Neural cell (in vitro differentiated cells): ENCODE measurements around the gene SWI5. TPM values are rescaled to one million over a fixed set of nuclear protein-coding genes. Genes with fewer than 3 reads are reported as not detected.

Experiments
- H2AFZ ChIP-seq: fragments of 200-600, 300-800 bp; sonication (generic), shearing (Covaris generic); 2 replicates; pipeline ENCODE4 v1.6.0; 2014; ENCODE audit warnings: low read depth, mild to moderate bottlenecking, antibody characterized with exemption, low read length, moderate library complexity
- H3F3A ChIP-seq: fragments of 200-600 bp; shearing (Covaris generic); 2 replicates; pipeline ENCODE4 v1.6.1; 2016; ENCODE audit warnings: mild to moderate bottlenecking, moderate library complexity, mixed read lengths, antibody characterized with exemption, low read length; ENCODE audit not compliant: insufficient read depth, poor library complexity, severe bottlenecking
- H3K27ac ChIP-seq: fragments of 200-600, 300-800 bp; sonication (generic), shearing (Covaris generic); 2 replicates; pipeline ENCODE4 v1.5.1; 2014; ENCODE audit warnings: mild to moderate bottlenecking, low read length, moderate library complexity
- H3K27me3 ChIP-seq: fragments of 300-800, 200-600 bp; sonication (generic), shearing (Covaris generic); 2 replicates; pipeline ENCODE4 v1.6.0; 2014; ENCODE audit warnings: mild to moderate bottlenecking, low read depth, low read length, moderate library complexity; ENCODE audit not compliant: insufficient read depth
- H3K36me3 ChIP-seq: fragments of 300-800, 200-600 bp; sonication (generic), shearing (Covaris generic); 2 replicates; pipeline ENCODE4 v1.5.1; 2014; ENCODE audit warnings: mild to moderate bottlenecking, antibody characterized with exemption, low read length, moderate library complexity; ENCODE audit not compliant: insufficient read depth
- H3K4me2 ChIP-seq: fragments of 300-800, 200-600 bp; sonication (generic), shearing (Covaris generic); 2 replicates; pipeline ENCODE4 v1.6.0; 2014; ENCODE audit warnings: mild to moderate bottlenecking, low read length
- H3K4me3 ChIP-seq: fragments of 300-800, 200-600 bp; sonication (generic), shearing (Covaris generic); 2 replicates; pipeline ENCODE4 v1.5.1; 2014; ENCODE audit warnings: mild to moderate bottlenecking, low read length, moderate library complexity
- H3K79me2 ChIP-seq: fragments of 200-600 bp; shearing (Covaris generic); replicated peaks from 2 replicates; pipeline ENCODE4 v1.6.0; 2014; ENCODE audit warnings: mild to moderate bottlenecking, low read length, moderate library complexity; ENCODE audit not compliant: insufficient read depth
- H3K9ac ChIP-seq: fragments of 300-800, 200-600 bp; sonication (generic), shearing (Covaris generic); 2 replicates; pipeline ENCODE4 v1.6.1; 2016; ENCODE audit warnings: mild to moderate bottlenecking, low read length, mixed read lengths
- H3K9me2 ChIP-seq: fragments of 200-600 bp; shearing (Covaris generic); 2 replicates; pipeline ENCODE4 v1.6.1; 2016; ENCODE audit warnings: mild to moderate bottlenecking, low read length, mixed read lengths; ENCODE audit not compliant: insufficient read depth
- H3K9me3 ChIP-seq: fragments of 200-600, 300-800 bp; sonication (generic), shearing (Covaris generic); 2 replicates; pipeline ENCODE4 v1.6.1; 2016; ENCODE audit warnings: mild to moderate bottlenecking, mixed run types, low read length, moderate library complexity, mixed read lengths
- H4K20me1 ChIP-seq: fragments of 200-600 bp; shearing (Covaris generic); 2 replicates; pipeline ENCODE4 v1.6.1; 2016; ENCODE audit warnings: mild to moderate bottlenecking, mixed run types; ENCODE audit not compliant: insufficient read depth
- CTCF ChIP-seq: fragments of 450-650 bp; IDR thresholded peaks from 2 replicates; pipeline ENCODE4 v1.5.1; 2014; ENCODE audit warnings: antibody characterized with exemption, mild to moderate bottlenecking, moderate library complexity; ENCODE audit not compliant: poor library complexity, severe bottlenecking
- EP300 ChIP-seq: fragments of 450-650 bp; conservative IDR thresholded peaks from 2 replicates; pipeline ENCODE4 v1.6.1; 2014; ENCODE audit warnings: antibody characterized with exemption, mild to moderate bottlenecking, moderate library complexity; ENCODE audit not compliant: poor library complexity, severe bottlenecking
- EZH2 ChIP-seq: fragments of 200-600, 300-800 bp; shearing (Covaris generic), sonication (generic); IDR thresholded peaks from 2 replicates; pipeline ENCODE4 v1.6.1; 2014; ENCODE audit warnings: antibody characterized with exemption, low read length, borderline replicate concordance, mild to moderate bottlenecking; ENCODE audit not compliant: insufficient read depth, poor library complexity, severe bottlenecking
- MXI1 ChIP-seq: fragments of 450-650 bp; conservative IDR thresholded peaks from 2 replicates; pipeline ENCODE4 v1.6.1; 2014; ENCODE audit warnings: antibody characterized with exemption, mild to moderate bottlenecking; ENCODE audit not compliant: poor library complexity, severe bottlenecking
- POLR2AphosphoS5 ChIP-seq: IDR thresholded peaks from 2 replicates; pipeline ENCODE4 v1.6.1; 2012
- RAD21 ChIP-seq: fragments of 450-650 bp; conservative IDR thresholded peaks from 2 replicates; pipeline ENCODE4 v1.6.1; 2014; ENCODE audit warnings: antibody characterized with exemption, mild to moderate bottlenecking, moderate library complexity
- REST ChIP-seq: IDR thresholded peaks from 2 replicates; pipeline ENCODE4 v1.6.1; 2012; ENCODE audit warnings: borderline replicate concordance
- SMC3 ChIP-seq: fragments of 450-650 bp; conservative IDR thresholded peaks from 2 replicates; pipeline ENCODE4 v1.6.1; 2014; ENCODE audit warnings: antibody characterized with exemption, mild to moderate bottlenecking, moderate library complexity; ENCODE audit not compliant: poor library complexity
- TAF1 ChIP-seq: IDR thresholded peaks from 2 replicates; pipeline ENCODE4 v1.6.1; 2012; ENCODE audit warnings: low read depth
- polyA plus RNA-seq: library from polyadenylated mRNA; depleted of rRNA; stranded (reverse); fragments of >200 nt; gene quantifications from 2 replicates; pipeline ENCODE4 v1.2.3, GENCODE V29; 2014

SWI5 gene
- polyA plus RNA-seq, 1 donor from 2014 or later: 67.1 TPM

GRCh38 chr9:128323791-128324190 is 47.7 kb downstream of the SWI5 start:
- no peaks in the 10 kb centered on the region for H3K27me3 ChIP-seq
- peak overlapping the region; percentile 80 for H3K4me3 ChIP-seq
- peak overlapping the region; percentile 97 for H3K27ac ChIP-seq
- peak overlapping the region; percentile 91 for H3K9ac ChIP-seq
- H4K20me1 ChIP-seq: no peaks in the 10 kb centered on the region
- no peaks in the 10 kb centered on the region for H3K9me2 ChIP-seq
- no peak for TF ChIP-seq EZH2
- no peak for TF ChIP-seq SMC3
- TF ChIP-seq POLR2AphosphoS5: no peak
- no peak for TF ChIP-seq RAD21
- no peak for TF ChIP-seq MXI1
- no peak for TF ChIP-seq REST
- no peak for TF ChIP-seq CTCF
- no peak for TF ChIP-seq TAF1
- TF ChIP-seq EP300: no peak
- H3K4me2 ChIP-seq: peak overlapping the region; percentile 75
- H2AFZ ChIP-seq: no peak overlapping the region
- no peaks in the 10 kb centered on the region for H3K36me3 ChIP-seq
- no peaks in the 10 kb centered on the region for H3K9me3 ChIP-seq
- no peaks in the 10 kb centered on the region for H3F3A ChIP-seq
- peaks cover 26% of the 10 kb centered on the region for H3K79me2 ChIP-seq

GRCh38 chr9:128324401-128324800 is 48.3 kb downstream of the SWI5 start:
- Histone ChIP-seq H3K9me3 (no peaks in the 10 kb centered on the region), H3K4me3 (no peak overlapping the region), H2AFZ (no peak overlapping the region), H4K20me1 (no peaks in the 10 kb centered on the region), H3F3A (no peaks in the 10 kb centered on the region), H3K79me2 (peaks cover 26% of the 10 kb centered on the region), H3K36me3 (no peaks in the 10 kb centered on the region), H3K4me2 (no peak overlapping the region), H3K9me2 (no peaks in the 10 kb centered on the region), H3K27ac (no peak overlapping the region), H3K27me3 (no peaks in the 10 kb centered on the region), H3K9ac (no peak overlapping the region)
- TF ChIP-seq REST: no peak
- TF ChIP-seq EP300: no peak
- no peak for TF ChIP-seq MXI1
- TF ChIP-seq RAD21: no peak
- TF ChIP-seq EZH2: no peak
- no peak for TF ChIP-seq SMC3
- no peak for TF ChIP-seq TAF1
- TF ChIP-seq POLR2AphosphoS5: no peak
